Lung microvascular endothelial cell (primary cell): Measurements from ENCODE around the gene ITGA4. TPM values are rescaled to one million over a fixed set of nuclear protein-coding genes. Genes with fewer than 3 reads are reported as not detected.

Experiments used
- DNase-seq, 2 donors: peaks; one replicate each; pipeline versions ENCODE4 v3.0.0 to v3.0.0-alpha.2; 2010; ENCODE audit warnings: low read depth in 2 of 2
- total RNA-seq: library from RNA; depleted of rRNA; stranded (reverse); fragments of >200 nt; gene quantifications from 2 replicates; pipeline ENCODE4 v1.2.1, GENCODE V29; 2014

ITGA4 gene
- total RNA-seq, 1 donor from 2014 or later = 0.20 TPM

- DNase-seq = peak; percentile 19 to 27
Observed at GRCh38 chr2:181570833-181571661, 113.9 kb downstream of the ITGA4 start.

- peak; percentile 48 to 52 for DNase-seq
Observed at GRCh38 chr2:181573140-181573736, 116.1 kb downstream of the ITGA4 start.

- DNase-seq = no peak
Observed at GRCh38 chr2:181574321-181574720, 117.1 kb downstream of the ITGA4 start.

DNA sequence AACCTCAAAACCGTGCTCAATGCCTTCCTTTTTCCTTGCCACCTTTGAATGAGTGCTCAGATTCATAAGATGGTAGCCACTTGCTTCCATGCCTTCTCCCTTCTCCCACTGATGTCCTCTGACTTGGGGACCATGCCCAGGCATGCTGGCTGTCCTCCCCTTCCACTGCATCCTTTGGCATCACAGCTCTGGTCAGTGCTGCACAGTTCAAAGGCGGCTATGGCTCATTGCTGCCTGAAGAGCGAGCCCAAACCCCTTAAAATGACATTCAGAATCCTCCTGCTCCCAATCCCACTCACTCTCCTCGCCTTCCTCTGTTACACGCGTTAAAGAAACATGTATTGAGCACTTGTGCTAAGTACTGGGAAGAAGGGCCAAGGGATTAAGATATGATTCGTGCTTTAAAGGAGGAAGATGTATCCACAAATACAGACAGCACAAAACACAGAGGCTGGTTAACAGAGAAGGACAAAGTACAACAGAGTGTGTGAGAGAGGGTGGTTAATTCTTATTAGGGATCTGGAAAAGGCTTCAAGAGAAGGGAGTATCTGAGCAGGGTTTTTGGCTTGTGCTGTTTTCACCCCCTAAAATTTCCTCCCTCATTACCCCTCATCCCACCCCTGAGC, 118.0 kb downstream of the ITGA4 start:
- no peak for DNase-seq

GRCh38 chr2:181575650-181576025, 118.5 kb downstream of the ITGA4 start:
- no peak for DNase-seq

DNA sequence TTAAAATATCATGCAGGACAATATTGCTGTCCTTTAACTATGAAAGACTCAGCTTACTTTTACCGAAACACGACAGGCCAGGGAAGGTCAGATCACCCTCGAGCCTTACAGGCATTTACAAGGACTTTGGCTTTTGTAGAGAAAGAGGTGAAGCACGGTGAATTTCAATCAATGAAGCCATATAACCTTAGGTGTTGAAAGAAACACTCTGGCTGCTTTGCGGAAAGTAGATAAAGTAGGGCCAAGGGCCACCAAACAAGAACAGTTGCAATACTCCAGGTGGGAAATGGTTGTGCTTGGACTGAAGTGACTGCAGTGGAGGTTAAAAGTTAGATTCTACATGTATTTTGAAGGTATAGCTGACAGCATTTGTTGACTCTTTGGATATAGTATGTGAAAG, 119.2 kb downstream of the ITGA4 start:
- no peak for DNase-seq

GRCh38 chr2:181578829-181579228, 121.6 kb downstream of the ITGA4 start:
- no peak for DNase-seq

DNA sequence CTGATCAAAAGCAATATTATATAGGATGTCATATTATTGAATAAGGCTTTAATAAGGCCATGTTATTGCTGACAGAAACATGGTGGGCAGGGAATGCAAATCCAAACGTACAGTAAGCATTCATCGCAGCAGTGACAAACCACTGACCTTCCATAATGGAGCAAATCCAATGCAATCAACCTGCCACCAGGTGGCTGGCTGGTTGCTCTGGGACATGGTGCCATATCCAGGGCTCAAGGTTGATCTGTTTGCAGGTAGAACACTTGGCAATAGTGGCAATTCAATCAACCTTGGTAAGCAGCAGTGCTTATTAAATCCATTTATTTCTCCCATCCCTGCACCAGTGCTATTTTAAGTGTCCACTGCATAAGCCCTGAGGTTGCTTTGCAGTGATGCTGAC, 124.3 kb downstream of the ITGA4 start:
- DNase-seq = no peak

- no peak for DNase-seq
Observed at GRCh38 chr2:181585732-181586131, 128.5 kb downstream of the ITGA4 start.

Other genes starting within 250 kb of the ITGA4 start
- not detected in 2 replicates for gene CERKL, start 199.7 kb downstream of the ITGA4 start, total RNA-seq
- not detected in 2 replicates for gene NEUROD1, start 223.1 kb downstream of the ITGA4 start, total RNA-seq